T-helper 22 cell (primary cell): ENCODE measurements around the gene LSM5.

ENCODE experiments used
- DNase-seq: peaks from one replicate; pipeline ENCODE4 v3.0.0-alpha.2; 2020; ENCODE audit warnings: low read depth

Gene LSM5

DNA sequence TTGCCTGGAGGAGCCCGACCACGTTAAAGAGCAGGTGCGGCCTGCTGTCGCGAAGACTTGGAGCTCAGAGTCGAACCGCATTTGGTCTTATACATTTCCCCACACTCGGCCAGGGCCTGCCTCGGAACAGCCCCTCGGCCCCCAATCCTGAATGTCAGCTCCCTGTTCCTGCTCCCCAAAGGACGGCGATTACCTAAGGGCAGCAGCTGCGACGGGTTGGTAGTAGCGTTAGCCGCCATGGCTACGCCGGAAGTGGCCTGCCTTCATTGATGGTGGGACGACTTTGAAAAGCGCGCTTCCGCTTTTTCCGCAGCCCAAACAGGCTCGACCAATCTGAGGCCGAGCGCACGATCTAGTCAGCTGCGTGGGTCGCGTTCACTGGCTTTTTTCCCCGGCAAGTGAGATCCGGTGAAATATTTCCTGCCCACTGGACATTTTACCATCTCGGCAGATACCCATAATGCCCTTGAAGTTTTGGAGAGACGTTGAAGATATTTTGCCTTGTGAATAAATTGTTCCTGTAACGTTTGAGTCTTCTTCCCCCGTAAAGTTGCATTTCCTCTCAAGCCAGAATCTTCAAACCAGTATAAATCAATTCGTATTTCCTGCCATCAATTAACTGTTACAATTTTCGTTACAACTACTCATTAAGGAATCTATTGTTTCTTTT is at the start of gene LSM5:
TSS of gene LSM5 (minus strand) at position 254 of the 670 bp plus-strand sequence. CDS start at position 239, 15 bp downstream.
- peak; percentile 83 for DNase-seq

GRCh38 chr7:32539366-32539765 is 49.2 kb upstream of the LSM5 start:
- no peak for DNase-seq

DNA sequence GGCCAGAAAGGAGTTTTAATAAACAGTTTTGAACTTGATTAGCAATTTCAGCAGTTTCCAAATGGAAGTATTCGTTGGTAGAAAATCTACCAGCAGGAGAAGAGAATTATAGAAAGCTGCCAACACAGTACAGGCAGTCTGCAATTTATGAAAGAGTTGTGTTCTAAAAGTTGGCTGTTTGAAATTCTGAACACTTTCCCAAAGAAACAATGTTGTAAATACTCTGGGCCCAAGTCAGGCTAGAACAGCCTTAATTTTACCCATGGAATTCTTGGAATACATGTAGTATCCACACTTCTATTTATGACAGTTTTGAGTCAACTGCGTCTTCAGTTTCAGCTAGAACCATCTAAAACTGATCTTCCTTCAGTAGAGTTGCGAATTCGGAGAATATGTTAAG is 47.6 kb upstream of the LSM5 start:
- no peak for DNase-seq

GRCh38 chr7:32536585-32536984 is 46.4 kb upstream of the LSM5 start:
- DNase-seq: no peak

DNA sequence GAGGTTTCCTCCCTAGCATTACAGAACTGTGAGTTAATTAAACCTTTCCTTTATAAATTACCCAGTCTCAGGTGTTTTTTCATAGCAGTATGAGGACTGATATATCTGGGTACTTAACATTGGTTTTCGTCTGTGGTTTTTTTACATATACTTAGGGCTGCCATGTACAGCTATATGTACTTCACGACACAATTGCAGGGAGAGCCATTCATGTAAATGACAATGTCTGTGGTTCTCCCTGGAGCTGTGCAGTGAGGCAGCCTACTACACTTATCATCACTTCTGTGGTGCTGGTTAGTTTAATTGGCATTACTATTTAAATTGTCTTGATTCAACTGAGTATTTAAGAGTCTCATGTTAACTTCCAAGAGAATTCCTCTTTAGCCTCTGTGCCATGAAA is 45.8 kb upstream of the LSM5 start:
- no peak for DNase-seq

GRCh38 chr7:32535162-32535702 is 45.1 kb upstream of the LSM5 start:
- no peak for DNase-seq

DNA sequence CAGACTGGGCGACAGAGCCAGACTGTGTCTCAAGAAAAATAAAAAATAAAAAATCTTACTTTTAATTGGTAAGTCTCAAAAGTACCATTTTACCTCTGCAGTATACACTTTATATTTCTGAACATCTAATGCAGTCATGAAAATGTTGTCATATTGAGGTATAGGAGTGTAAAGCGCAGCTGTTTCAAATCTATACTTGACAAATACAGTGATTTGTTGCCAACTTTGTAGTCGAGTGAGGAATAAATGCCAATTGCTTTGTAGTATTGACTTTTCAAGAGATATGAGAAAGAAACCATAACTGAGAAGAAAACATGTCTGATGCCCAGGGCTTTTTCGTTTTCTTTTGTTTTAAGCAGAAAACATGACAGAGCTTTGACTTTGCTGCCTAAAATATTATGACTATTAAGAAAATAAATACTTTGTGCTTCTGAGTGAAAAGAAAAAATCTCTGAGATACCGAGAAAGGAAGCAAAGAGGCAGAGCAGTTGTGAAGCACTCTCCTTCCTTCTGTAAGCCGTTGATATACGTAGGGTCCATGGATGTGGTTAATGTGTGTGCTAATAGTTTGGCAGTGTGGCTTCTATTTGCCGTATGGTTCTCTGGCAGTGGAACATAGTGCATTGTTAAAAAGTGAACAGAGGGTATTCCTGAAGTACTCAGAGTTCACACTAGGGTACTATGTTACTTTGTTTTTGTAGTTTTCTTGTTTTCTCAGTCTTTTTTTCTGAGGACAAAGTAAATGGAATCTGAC is 43.3 kb upstream of the LSM5 start:
- no peak for DNase-seq

DNA sequence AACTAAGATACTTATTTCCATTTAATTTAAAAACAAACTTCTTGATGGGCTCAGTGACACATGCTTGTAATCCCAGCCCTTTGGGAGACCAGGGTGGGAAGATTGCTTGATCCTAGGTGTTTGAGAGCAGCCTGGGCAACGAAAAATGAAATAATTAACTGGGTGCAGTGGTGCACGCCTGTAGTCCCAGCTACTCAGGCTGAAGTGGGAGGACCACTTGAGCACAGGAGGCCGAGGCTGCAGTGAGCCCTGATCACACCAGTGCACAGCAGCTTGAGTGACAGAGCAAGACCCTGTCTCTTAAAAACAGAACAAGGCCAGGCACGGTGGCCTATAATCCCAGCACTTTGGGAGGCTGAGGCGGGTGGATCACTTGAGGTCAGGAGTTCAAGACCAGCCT is 42.5 kb upstream of the LSM5 start:
- no peak for DNase-seq

GRCh38 chr7:32532086-32532485 is 41.9 kb upstream of the LSM5 start:
- DNase-seq: no peak

DNA sequence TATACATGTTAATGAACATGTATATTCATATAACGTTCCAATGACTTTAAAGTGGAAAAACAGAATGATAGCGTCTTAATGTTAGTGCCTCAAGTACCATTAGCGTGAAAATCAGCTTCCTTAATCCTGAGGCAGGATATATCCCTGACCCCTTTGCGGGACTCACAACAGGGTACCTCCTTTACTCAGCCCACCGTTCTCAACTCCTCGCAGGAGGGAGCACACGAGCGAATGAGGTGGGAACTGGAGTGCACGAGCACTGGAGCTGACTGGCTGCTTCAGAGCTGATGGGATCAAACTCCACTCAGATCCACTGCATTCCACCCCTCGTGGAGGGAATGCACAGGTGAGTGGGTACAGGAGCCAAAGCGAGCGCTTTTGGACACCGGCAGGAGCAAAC is 41.2 kb upstream of the LSM5 start:
- DNase-seq: no peak

GRCh38 chr7:32525839-32526238 is 35.7 kb upstream of the LSM5 start:
- DNase-seq: no peak

DNA sequence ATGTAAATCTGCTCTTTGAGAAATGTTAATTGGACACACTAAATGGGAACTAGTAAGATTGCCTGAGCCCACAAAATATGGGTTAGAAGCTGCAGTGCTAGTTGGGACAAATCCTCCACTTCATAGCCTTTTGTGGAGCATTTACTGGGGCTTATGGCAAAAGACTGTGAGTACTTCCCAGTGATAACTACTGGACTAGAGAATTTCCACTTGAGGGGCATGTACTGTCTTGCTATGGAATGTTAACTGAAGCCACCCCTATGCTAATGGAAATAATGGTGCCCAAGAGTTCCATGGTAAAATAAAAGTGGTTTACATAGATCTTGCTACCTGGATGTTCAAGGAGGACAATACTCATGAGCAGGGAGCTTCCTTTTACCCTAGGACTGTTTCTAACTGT is 34.5 kb upstream of the LSM5 start:
- no peak for DNase-seq

DNA sequence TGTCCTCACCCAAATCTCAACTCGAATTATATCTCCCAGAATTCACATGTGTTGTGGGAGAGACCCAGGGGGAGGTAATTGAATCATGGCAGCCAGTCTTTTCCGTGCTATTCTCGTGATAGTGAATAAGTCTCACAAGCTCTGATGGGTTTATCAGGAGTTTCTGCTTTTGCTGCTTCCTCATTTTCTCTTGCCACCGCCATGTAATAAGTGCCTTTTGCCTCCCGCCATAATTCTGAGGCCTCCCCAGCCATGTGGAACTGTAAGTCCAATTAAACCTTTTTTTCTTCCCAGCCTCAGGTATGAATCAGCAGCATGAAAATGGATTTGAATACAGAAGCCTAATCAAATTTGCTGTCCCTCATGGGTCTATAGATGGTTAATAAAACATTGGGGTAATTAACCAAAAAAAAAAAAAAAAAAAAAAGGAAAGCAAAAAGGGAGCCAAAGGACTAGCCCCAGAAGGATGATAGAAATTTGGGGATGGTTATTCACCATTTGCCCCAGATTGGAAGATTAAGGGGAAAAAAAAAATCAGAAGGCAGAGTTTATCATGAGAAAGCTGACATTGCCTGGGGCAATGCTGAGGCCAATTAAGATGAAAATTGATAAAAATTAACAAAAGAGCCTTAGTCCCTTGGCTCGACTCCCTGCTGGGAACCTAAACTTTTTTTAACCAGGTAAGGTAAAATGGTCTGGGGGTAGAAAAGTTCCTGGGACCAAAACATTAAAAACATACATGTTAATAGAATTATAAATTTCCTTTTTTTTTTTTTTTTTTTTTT is 32.8 kb upstream of the LSM5 start:
- DNase-seq: no peak

DNA sequence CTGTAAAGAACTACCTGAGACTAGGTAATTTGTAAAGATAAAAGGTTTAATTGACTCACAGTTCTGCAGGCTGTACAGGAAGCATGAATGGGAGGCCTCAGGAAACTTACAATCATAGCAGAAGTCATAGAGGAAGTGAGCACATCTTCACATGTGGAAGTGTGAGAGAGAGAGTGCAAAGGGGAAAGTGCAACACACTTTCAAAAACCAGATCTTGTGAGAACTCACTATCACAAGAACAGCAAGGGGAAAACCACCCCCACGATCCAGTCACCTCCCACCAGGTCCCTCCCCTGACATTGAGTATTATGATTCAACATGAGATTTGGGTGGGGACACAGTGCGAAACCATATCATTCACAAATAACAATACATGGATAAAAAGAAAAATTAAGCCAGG is 29.6 kb upstream of the LSM5 start:
- DNase-seq: no peak

DNA sequence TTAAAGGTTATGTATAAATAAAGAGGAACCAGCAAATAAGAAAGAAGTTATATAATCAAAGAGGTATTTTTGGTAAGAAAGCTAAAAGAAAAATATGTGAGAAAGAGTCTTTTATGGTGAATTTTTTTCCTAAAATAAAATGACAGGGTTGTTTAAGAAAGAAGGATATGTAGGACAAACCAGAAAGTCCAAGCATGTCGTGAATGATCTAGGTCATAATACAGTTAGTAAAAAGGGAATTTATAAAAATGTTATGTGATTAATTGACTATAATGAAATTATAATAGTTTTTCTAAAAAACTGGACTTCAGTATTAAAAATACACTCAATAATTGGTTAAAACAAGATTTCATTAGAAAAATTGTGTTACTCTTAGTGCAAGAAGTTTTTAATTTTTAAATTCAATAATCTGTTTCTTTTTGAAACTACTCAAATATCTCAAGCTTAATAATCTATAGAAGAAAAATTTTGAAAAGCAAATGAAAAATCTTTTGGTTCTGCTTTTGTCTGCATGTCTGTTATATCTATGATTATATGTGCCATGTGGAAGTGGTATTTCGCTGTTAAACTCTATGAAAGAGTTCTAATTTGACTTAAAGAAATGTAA is 28.5 kb upstream of the LSM5 start:
- DNase-seq: no peak

DNA sequence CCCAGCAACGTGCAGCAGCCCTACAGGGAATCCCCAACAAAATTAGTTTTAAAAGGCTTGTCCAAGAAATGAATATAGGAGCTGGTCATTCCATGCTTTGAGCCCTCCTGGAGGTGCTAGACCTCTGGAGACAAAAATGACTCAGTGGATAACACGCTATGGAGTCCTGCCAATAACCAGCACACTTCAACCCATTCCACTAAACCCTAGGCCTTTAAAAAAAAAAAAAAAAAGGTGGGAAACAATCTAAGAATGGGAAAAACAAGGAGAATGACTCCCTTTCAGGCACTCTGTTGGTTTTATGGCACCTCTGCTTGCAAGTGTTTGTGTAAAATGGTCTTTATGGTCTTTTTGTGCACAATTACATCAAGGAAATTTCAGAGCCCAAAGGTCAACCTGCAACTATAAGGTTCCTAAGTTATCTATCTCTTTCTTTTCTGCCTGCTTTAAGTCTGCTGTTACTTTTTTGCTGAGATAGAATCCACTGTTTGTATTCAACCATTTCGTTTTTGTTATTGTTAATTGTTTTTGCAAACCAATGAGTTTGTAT is 26.4 kb upstream of the LSM5 start:
- DNase-seq: no peak

DNA sequence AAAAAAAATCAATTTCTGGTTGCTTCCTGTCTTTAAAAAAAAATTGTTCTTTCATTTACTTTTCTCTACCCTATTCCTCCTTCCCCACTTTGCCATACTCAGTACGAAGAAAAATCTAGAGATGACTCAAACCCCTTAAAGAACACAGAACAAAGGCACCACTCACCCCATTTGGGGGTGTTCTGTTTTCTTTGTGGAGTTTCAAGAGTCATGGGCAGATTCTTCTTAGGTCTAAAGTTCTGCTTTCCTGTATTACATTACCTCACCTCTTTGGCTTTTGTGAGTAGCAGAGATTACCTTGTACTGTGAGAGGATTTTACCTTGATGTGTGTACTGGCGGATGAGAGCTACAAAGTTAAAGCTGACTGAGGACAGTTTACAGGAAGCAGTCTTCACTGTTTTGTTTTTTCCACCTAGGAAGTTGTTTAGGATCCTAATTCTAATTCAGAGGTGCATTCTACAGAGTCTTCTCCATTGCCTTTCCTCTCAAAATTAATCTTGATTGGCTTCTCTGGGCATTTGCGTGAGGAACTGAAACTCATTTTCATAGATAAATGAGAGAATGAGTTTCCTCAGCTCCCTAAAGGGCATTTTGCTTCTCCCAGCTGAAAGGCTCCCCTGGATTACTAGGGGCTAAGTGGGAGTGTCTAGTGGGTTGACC is 25.8 kb upstream of the LSM5 start:
- DNase-seq: no peak

- DNase-seq: no peak
Observed at GRCh38 chr7:32513210-32513609, 23.0 kb upstream of the LSM5 start.

GRCh38 chr7:32511791-32512190 is 21.6 kb upstream of the LSM5 start:
- DNase-seq: no peak

- DNase-seq: no peak
Observed at GRCh38 chr7:32507414-32507813, 17.2 kb upstream of the LSM5 start.

- DNase-seq: no peak
Observed at GRCh38 chr7:32506266-32507054, 16.3 kb upstream of the LSM5 start.
